Neural cell (in vitro differentiated cells): ENCODE data around the gene NUFIP2. TPM values are rescaled to one million over a fixed set of nuclear protein-coding genes. Genes with fewer than 3 reads are reported as not detected.

Source experiments
- H2AFZ ChIP-seq: fragments of 200-600, 300-800 bp; sonication (generic), shearing (Covaris generic); 2 replicates; pipeline ENCODE4 v1.6.0; 2014; ENCODE audit warnings: low read depth, mild to moderate bottlenecking, antibody characterized with exemption, low read length, moderate library complexity
- H3F3A ChIP-seq: fragments of 200-600 bp; shearing (Covaris generic); 2 replicates; pipeline ENCODE4 v1.6.1; 2016; ENCODE audit warnings: mild to moderate bottlenecking, moderate library complexity, mixed read lengths, antibody characterized with exemption, low read length; ENCODE audit not compliant: insufficient read depth, poor library complexity, severe bottlenecking
- H3K27ac ChIP-seq: fragments of 200-600, 300-800 bp; sonication (generic), shearing (Covaris generic); 2 replicates; pipeline ENCODE4 v1.5.1; 2014; ENCODE audit warnings: mild to moderate bottlenecking, low read length, moderate library complexity
- H3K27me3 ChIP-seq: fragments of 300-800, 200-600 bp; sonication (generic), shearing (Covaris generic); 2 replicates; pipeline ENCODE4 v1.6.0; 2014; ENCODE audit warnings: mild to moderate bottlenecking, low read depth, low read length, moderate library complexity; ENCODE audit not compliant: insufficient read depth
- H3K36me3 ChIP-seq: fragments of 300-800, 200-600 bp; sonication (generic), shearing (Covaris generic); 2 replicates; pipeline ENCODE4 v1.5.1; 2014; ENCODE audit warnings: mild to moderate bottlenecking, antibody characterized with exemption, low read length, moderate library complexity; ENCODE audit not compliant: insufficient read depth
- H3K4me2 ChIP-seq: fragments of 300-800, 200-600 bp; sonication (generic), shearing (Covaris generic); 2 replicates; pipeline ENCODE4 v1.6.0; 2014; ENCODE audit warnings: mild to moderate bottlenecking, low read length
- H3K4me3 ChIP-seq: fragments of 300-800, 200-600 bp; sonication (generic), shearing (Covaris generic); 2 replicates; pipeline ENCODE4 v1.5.1; 2014; ENCODE audit warnings: mild to moderate bottlenecking, low read length, moderate library complexity
- H3K79me2 ChIP-seq: fragments of 200-600 bp; shearing (Covaris generic); replicated peaks from 2 replicates; pipeline ENCODE4 v1.6.0; 2014; ENCODE audit warnings: mild to moderate bottlenecking, low read length, moderate library complexity; ENCODE audit not compliant: insufficient read depth
- H3K9ac ChIP-seq: fragments of 300-800, 200-600 bp; sonication (generic), shearing (Covaris generic); 2 replicates; pipeline ENCODE4 v1.6.1; 2016; ENCODE audit warnings: mild to moderate bottlenecking, low read length, mixed read lengths
- H3K9me2 ChIP-seq: fragments of 200-600 bp; shearing (Covaris generic); 2 replicates; pipeline ENCODE4 v1.6.1; 2016; ENCODE audit warnings: mild to moderate bottlenecking, low read length, mixed read lengths; ENCODE audit not compliant: insufficient read depth
- H3K9me3 ChIP-seq: fragments of 200-600, 300-800 bp; sonication (generic), shearing (Covaris generic); 2 replicates; pipeline ENCODE4 v1.6.1; 2016; ENCODE audit warnings: mild to moderate bottlenecking, mixed run types, low read length, moderate library complexity, mixed read lengths
- H4K20me1 ChIP-seq: fragments of 200-600 bp; shearing (Covaris generic); 2 replicates; pipeline ENCODE4 v1.6.1; 2016; ENCODE audit warnings: mild to moderate bottlenecking, mixed run types; ENCODE audit not compliant: insufficient read depth
- EP300 ChIP-seq: fragments of 450-650 bp; conservative IDR thresholded peaks from 2 replicates; pipeline ENCODE4 v1.6.1; 2014; ENCODE audit warnings: antibody characterized with exemption, mild to moderate bottlenecking, moderate library complexity; ENCODE audit not compliant: poor library complexity, severe bottlenecking
- EZH2 ChIP-seq: fragments of 200-600, 300-800 bp; shearing (Covaris generic), sonication (generic); IDR thresholded peaks from 2 replicates; pipeline ENCODE4 v1.6.1; 2014; ENCODE audit warnings: antibody characterized with exemption, low read length, borderline replicate concordance, mild to moderate bottlenecking; ENCODE audit not compliant: insufficient read depth, poor library complexity, severe bottlenecking
- MXI1 ChIP-seq: fragments of 450-650 bp; conservative IDR thresholded peaks from 2 replicates; pipeline ENCODE4 v1.6.1; 2014; ENCODE audit warnings: antibody characterized with exemption, mild to moderate bottlenecking; ENCODE audit not compliant: poor library complexity, severe bottlenecking
- POLR2AphosphoS5 ChIP-seq: IDR thresholded peaks from 2 replicates; pipeline ENCODE4 v1.6.1; 2012
- RAD21 ChIP-seq: fragments of 450-650 bp; conservative IDR thresholded peaks from 2 replicates; pipeline ENCODE4 v1.6.1; 2014; ENCODE audit warnings: antibody characterized with exemption, mild to moderate bottlenecking, moderate library complexity
- SMC3 ChIP-seq: fragments of 450-650 bp; conservative IDR thresholded peaks from 2 replicates; pipeline ENCODE4 v1.6.1; 2014; ENCODE audit warnings: antibody characterized with exemption, mild to moderate bottlenecking, moderate library complexity; ENCODE audit not compliant: poor library complexity
- TAF1 ChIP-seq: IDR thresholded peaks from 2 replicates; pipeline ENCODE4 v1.6.1; 2012; ENCODE audit warnings: low read depth
- polyA plus RNA-seq: library from polyadenylated mRNA; depleted of rRNA; stranded (reverse); fragments of >200 nt; gene quantifications from 2 replicates; pipeline ENCODE4 v1.2.3, GENCODE V29; 2014
- TF ChIP-seq, protein P1 (sequence below): IDR thresholded peaks from 2 replicates; pipeline ENCODE4 v1.6.1; 2012; ENCODE audit warnings: borderline replicate concordance
- TF ChIP-seq, protein P2 (sequence below): fragments of 450-650 bp; IDR thresholded peaks from 2 replicates; pipeline ENCODE4 v1.5.1; 2014; ENCODE audit warnings: antibody characterized with exemption, mild to moderate bottlenecking, moderate library complexity; ENCODE audit not compliant: poor library complexity, severe bottlenecking

NUFIP2 gene
- polyA plus RNA-seq, 1 donor from 2014 or later: 22.4 TPM

DNA sequence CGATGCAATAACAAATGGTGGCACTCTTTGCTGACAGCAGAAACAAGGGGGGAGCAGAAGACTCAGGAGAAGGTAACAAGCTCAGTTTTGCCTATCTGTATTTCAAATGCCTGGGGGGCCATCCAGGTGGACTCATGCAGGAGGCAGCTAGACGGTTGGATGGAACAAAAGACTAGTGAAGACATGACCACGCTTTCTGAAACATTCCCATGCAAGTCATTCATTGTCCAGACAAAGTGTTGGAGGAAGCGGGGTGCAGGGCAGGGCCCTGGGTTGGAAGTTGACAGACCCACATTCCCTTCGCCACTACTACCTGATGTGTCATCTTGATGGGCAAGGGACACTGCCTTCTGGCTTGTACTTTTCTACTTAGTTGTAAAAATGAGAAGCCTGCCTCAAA, 77.1 kb downstream of the NUFIP2 start:
- Histone ChIP-seq H4K20me1 (no peaks in the 10 kb centered on the region), H3K79me2 (no peaks in the 10 kb centered on the region), H3K9me2 (no peaks in the 10 kb centered on the region), H3K27ac (no peak overlapping the region), H3F3A (no peaks in the 10 kb centered on the region), H3K4me2 (no peak overlapping the region), H3K9ac (no peak overlapping the region), H3K9me3 (no peaks in the 10 kb centered on the region), H3K4me3 (no peak overlapping the region), H2AFZ (no peak overlapping the region), H3K36me3 (no peaks in the 10 kb centered on the region), H3K27me3 (no peaks in the 10 kb centered on the region)
- TF ChIP-seq EZH2 (no peak), TAF1 (no peak), POLR2AphosphoS5 (no peak), SMC3 (no peak), EP300 (no peak), RAD21 (no peak), MXI1 (no peak)
- TF ChIP-seq, protein P1, sequence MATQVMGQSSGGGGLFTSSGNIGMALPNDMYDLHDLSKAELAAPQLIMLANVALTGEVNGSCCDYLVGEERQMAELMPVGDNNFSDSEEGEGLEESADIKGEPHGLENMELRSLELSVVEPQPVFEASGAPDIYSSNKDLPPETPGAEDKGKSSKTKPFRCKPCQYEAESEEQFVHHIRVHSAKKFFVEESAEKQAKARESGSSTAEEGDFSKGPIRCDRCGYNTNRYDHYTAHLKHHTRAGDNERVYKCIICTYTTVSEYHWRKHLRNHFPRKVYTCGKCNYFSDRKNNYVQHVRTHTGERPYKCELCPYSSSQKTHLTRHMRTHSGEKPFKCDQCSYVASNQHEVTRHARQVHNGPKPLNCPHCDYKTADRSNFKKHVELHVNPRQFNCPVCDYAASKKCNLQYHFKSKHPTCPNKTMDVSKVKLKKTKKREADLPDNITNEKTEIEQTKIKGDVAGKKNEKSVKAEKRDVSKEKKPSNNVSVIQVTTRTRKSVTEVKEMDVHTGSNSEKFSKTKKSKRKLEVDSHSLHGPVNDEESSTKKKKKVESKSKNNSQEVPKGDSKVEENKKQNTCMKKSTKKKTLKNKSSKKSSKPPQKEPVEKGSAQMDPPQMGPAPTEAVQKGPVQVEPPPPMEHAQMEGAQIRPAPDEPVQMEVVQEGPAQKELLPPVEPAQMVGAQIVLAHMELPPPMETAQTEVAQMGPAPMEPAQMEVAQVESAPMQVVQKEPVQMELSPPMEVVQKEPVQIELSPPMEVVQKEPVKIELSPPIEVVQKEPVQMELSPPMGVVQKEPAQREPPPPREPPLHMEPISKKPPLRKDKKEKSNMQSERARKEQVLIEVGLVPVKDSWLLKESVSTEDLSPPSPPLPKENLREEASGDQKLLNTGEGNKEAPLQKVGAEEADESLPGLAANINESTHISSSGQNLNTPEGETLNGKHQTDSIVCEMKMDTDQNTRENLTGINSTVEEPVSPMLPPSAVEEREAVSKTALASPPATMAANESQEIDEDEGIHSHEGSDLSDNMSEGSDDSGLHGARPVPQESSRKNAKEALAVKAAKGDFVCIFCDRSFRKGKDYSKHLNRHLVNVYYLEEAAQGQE: no peak
- TF ChIP-seq, protein P2, sequence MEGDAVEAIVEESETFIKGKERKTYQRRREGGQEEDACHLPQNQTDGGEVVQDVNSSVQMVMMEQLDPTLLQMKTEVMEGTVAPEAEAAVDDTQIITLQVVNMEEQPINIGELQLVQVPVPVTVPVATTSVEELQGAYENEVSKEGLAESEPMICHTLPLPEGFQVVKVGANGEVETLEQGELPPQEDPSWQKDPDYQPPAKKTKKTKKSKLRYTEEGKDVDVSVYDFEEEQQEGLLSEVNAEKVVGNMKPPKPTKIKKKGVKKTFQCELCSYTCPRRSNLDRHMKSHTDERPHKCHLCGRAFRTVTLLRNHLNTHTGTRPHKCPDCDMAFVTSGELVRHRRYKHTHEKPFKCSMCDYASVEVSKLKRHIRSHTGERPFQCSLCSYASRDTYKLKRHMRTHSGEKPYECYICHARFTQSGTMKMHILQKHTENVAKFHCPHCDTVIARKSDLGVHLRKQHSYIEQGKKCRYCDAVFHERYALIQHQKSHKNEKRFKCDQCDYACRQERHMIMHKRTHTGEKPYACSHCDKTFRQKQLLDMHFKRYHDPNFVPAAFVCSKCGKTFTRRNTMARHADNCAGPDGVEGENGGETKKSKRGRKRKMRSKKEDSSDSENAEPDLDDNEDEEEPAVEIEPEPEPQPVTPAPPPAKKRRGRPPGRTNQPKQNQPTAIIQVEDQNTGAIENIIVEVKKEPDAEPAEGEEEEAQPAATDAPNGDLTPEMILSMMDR: no peak

DNA sequence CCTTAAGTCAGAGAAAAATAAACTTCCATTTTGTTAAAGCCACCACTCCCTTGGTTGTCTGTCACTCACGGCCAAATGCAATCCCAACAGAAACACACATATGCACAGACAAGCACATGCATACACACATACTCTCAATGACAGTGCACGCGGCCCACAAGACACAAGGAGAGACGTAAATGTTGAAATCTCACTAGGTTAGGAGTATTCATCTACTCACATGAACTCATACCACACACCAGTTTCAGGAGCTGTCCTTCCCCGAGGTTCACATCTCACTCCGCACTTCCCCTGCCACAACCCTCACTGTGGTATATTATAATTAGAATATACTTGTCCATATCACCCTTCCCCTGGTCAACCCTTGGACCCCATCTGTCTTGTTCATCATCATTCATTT, 77.8 kb downstream of the NUFIP2 start:
- Histone ChIP-seq H4K20me1 (no peaks in the 10 kb centered on the region), H3K9ac (no peak overlapping the region), H3K4me2 (no peak overlapping the region), H3K9me3 (no peaks in the 10 kb centered on the region), H3K4me3 (no peak overlapping the region), H3K79me2 (no peaks in the 10 kb centered on the region), H2AFZ (no peak overlapping the region), H3K27ac (no peak overlapping the region), H3K9me2 (no peaks in the 10 kb centered on the region), H3F3A (no peaks in the 10 kb centered on the region), H3K36me3 (no peaks in the 10 kb centered on the region), H3K27me3 (no peaks in the 10 kb centered on the region)
- TF ChIP-seq, protein P1: no peak
- TF ChIP-seq EP300: no peak
- no peak for TF ChIP-seq POLR2AphosphoS5
- no peak for TF ChIP-seq MXI1
- TF ChIP-seq, protein P2: no peak
- no peak for TF ChIP-seq TAF1
- TF ChIP-seq SMC3: no peak
- TF ChIP-seq RAD21: no peak
- TF ChIP-seq EZH2: no peak
